GM21381 (cell line): Measurements from ENCODE around the gene RABGAP1.

Source experiments
- ATAC-seq: cut with Tn5 transposase; IDR thresholded peaks from one replicate; pipeline ENCODE4 v1.9.1; 2021; ENCODE audit warnings: mild to moderate bottlenecking, moderate library complexity; ENCODE audit not compliant: unreplicated experiment

Gene RABGAP1

GRCh38 chr9:123074628-123075027, 133.8 kb downstream of the RABGAP1 start:
- ATAC-seq: no peak

GRCh38 chr9:123080444-123080843, 139.6 kb downstream of the RABGAP1 start:
- no peak for ATAC-seq

GRCh38 chr9:123081824-123082223, 141.0 kb downstream of the RABGAP1 start:
- no peak for ATAC-seq

- ATAC-seq: no peak
These were observed 142.9 kb downstream of the RABGAP1 start for GRCh38 chr9:123083680-123084079.

- no peak for ATAC-seq
These were observed 143.4 kb downstream of the RABGAP1 start for GRCh38 chr9:123084256-123084655.

GRCh38 chr9:123085916-123086315, 145.1 kb downstream of the RABGAP1 start:
- no peak for ATAC-seq

GRCh38 chr9:123087359-123087888, 146.6 kb downstream of the RABGAP1 start:
- ATAC-seq: no peak

- no peak for ATAC-seq
These were observed 148.2 kb downstream of the RABGAP1 start for GRCh38 chr9:123089040-123089439.

GRCh38 chr9:123089790-123090189, 149.0 kb downstream of the RABGAP1 start:
- ATAC-seq: no peak

- no peak for ATAC-seq
These were observed 149.5 kb downstream of the RABGAP1 start for GRCh38 chr9:123090198-123090896.

GRCh38 chr9:123090956-123091355, 150.1 kb downstream of the RABGAP1 start:
- ATAC-seq: no peak

- no peak for ATAC-seq
These were observed 150.6 kb downstream of the RABGAP1 start for GRCh38 chr9:123091459-123091858.

- no peak for ATAC-seq
These were observed 152.3 kb downstream of the RABGAP1 start for GRCh38 chr9:123093141-123093540.

- no peak for ATAC-seq
These were observed 156.2 kb downstream of the RABGAP1 start for GRCh38 chr9:123096987-123097386.

GRCh38 chr9:123097430-123098095, 156.7 kb downstream of the RABGAP1 start:
- ATAC-seq: no peak

GRCh38 chr9:123098096-123098459, 157.3 kb downstream of the RABGAP1 start:
- ATAC-seq: no peak

- ATAC-seq: no peak
These were observed 158.2 kb downstream of the RABGAP1 start for GRCh38 chr9:123099042-123099441.

- no peak for ATAC-seq
These were observed 158.7 kb downstream of the RABGAP1 start for GRCh38 chr9:123099548-123099947.

- ATAC-seq: no peak
These were observed 161.7 kb downstream of the RABGAP1 start for GRCh38 chr9:123102375-123103113.

GRCh38 chr9:123104807-123105206, 164.0 kb downstream of the RABGAP1 start:
- ATAC-seq: no peak

- no peak for ATAC-seq
These were observed 164.7 kb downstream of the RABGAP1 start for GRCh38 chr9:123105490-123105889.
